ENCODE data around the gene SYS1.

The SYS1 gene

DNA sequence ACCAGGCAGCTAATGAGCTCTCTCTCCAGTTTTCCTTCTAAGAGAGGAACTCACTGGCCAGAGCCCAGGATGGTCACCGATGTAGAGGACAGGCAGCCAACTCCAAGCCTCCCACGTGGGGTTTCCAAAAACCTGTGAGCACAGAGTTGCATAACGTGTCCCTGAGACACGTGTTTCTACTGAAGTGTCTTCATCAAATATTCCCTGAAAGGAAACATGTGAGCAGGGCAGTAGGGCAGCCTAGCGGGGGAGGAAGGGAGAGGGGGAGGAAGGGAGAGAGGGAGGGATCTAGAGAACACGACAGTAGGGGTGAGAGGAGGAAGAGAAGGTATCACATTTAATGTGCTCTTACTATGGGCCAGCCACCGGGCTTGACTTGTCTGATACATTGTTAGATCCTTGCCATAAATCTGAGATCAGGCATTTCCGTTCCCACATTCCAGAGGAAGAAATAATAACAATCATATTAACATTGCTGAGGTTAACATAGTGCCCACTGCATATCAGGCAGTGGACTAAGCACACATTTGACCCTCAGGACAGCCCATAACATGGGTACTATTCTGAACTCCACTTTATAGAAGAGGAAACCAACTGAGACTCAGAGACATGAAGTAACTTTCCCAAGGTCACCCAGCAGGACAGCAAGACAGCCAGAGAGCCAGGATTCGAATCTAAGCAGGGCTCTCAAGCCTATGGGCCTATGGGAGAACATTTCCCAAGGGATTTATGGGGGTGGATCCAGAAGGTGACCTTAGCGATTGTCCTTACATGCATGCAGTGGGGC lies 4.5 kb upstream of the SYS1 start:
- no peak for DNase-seq

DNA sequence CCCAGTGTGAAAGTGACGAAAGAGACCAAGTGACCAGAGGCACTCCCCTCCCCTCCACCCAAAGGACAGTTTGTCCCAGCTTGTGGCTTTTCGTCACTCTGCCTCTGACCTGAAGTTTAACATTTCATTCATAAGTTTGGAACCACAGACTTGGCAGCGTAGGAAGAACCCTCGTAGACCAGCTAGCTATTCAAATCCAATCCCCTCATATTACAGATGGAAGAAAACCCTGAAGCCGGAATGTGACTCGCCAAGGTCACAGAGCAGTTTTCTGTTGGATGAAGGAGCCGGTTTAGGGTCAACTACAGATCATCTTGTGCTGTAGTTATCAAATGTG lies 3.9 kb upstream of the SYS1 start:
- no peak for DNase-seq

DNA sequence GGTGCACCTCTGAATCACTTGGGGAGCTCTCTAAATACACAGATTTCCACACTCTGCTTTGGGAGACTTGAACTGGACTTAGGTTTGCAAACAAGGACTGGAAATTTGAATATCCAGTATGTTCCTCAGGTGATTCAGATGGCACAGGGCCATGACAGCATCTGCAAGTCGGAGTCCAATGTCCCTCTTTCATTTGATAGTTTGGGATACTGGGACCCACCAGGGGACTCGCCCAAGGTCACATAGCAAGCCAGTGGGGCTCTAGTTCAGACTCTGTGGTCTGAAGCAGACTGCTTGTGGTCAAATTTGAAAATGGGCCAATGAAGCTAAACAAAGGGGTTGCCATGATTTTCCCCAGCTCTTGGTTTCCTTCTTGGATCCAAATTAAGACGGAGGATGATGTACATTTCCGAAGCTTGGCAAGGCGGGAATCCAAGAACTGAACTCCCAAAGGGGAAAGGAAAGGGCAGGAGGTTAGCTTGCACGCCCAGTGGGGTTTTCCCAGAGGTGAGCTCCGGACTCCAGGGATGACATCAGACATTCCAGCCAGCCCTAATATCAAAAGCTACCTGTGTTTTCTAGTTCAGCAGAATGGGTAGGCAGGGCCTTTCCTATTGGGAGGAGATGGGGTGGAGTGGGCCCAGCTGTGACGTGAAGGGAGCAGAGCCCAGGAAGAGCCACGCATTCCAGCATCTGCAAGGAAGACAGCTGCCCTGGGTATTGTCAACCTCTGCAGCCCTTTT lies 3.4 kb upstream of the SYS1 start:
- DNase-seq, result no peak

DNA sequence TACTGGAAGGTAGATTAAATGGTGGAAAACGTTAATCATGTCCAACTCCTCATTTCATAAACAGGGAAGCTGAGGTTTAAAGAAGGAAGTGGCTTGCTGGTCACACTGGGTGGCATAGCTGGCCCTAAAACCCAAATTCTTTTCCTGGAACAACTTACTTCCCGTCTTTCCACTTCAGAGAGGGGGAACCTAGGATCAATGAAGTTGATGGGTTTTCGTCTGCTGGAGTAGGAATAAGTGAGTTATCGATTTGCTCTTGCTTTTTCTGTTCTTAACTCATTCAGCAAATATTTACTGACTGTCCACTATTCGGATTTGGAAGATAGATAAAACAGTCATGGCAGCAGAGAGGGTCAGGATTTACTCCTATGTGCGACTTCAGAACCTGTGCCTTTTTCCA lies 1.2 kb upstream of the SYS1 start:
- no peak for DNase-seq

DNA sequence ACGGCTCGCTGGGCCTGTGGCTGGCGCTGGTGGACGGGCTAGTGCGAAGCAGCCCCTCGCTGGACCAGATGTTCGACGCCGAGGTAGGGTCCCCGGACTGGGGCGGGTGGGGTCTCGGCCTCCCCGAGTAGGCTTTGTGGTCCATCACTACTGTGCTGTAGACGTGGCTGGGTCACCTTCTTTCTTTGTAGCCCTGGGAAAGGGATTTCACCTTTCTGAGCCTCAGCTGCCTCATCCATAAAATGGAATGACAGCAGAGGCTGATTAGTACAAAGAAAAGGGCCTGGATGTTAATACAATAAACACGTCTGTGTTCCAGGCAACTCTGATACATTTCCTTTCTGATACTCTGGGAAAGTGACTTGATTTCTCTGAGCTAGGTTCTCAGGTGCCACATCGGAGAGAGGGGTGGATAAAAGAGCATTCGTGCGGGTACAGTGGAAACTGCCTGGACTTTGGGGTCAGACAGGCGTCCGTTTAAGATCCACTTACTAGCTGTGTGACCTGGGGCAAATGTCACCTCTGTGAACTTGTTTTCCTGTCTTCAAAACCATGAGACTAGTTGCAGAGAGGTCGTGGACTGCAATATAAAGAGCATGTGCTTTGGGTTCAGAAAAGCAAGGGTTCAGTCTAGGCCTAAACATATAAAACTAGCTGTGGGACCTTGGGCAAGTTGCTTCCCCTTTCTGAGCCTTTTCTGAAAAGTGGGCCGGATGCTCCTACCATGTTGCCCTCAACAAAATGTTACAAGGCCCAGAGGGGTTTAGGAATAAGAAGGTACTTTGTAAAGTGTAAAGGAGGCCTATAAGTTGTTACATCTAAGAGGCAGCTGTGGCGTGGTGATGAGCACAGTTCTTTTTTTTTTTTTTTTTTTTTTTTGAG lies 896 bp downstream of the SYS1 start:
- no peak for DNase-seq

DNA sequence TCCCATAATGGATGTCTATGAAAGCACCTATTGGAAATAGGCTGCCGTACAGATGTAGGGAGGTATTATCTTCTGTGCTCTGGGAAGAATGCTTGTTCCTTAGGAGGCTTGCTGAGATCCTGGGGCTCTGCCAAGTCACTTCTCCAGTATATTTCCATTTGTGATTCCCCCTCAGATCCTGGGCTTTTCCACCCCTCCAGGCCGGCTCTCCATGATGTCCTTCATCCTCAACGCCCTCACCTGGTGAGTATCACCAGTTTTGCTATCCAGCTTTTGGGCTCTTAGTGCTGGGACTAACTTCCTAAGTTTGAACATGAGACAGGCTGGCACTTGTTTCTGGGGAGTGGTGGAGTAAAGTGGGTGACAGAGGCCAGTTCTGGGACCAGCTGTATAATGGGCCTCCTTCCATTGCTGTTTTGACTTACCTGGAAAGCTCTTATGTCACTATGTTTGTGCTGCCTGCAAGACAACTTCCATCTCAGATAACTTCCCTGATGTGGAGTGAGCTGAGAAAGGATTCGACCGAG lies 2.6 kb downstream of the SYS1 start:
- no peak for DNase-seq

DNA sequence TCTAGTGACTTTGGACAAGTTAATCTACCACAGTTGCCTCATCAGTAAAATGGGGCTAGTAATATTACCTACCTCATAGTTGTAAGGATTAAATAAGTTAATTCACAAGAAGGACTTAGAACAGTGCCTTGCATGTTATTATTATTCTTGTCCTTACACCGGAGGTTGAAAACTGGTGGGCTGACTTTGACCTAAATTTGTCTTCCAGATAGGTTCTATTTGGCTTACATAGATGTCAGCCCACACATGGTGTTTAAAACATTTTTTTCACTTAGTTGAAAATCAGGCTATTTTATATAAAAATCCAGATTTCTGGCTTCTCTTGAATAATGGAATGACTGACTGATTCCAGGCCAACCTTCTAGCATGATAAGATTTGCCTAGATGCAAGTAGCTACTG lies 3.2 kb downstream of the SYS1 start:
- no peak for DNase-seq

DNA sequence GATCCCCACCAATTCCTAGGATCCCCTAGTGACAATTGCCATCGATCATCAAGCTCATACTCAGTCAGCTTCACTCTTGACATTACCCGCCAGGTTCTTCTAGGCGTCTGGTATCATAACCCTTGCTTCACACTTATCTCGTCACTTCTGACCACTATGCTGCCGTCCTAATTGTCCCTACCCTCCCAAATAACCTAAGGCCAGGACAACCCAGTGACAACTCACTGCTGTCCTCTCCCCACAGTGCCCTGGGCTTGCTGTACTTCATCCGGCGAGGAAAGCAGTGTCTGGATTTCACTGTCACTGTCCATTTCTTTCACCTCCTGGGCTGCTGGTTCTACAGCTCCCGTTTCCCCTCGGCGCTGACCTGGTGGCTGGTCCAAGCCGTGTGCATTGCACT lies 3.7 kb downstream of the SYS1 start:
- no peak for DNase-seq

DNA sequence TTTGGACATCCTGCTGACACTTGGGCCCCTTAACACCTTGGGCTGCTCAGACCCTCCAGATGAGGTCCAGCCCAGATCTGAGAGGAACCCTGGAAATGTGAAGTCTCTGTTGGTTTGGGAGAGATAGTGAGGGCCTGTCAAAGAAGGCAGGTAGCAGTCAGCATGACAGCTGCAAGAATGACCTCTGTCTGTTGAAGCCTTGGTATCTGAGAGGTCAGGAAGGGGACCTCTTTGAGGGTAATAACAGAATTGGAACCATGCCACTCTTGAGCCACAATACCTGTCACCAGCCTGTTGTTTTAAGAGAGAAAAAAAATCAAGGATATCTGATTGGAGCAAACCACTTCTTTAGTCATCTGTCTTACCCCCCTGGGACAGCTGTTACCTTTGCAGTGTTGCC lies 4.2 kb downstream of the SYS1 start:
- DNase-seq, result no peak

DNA sequence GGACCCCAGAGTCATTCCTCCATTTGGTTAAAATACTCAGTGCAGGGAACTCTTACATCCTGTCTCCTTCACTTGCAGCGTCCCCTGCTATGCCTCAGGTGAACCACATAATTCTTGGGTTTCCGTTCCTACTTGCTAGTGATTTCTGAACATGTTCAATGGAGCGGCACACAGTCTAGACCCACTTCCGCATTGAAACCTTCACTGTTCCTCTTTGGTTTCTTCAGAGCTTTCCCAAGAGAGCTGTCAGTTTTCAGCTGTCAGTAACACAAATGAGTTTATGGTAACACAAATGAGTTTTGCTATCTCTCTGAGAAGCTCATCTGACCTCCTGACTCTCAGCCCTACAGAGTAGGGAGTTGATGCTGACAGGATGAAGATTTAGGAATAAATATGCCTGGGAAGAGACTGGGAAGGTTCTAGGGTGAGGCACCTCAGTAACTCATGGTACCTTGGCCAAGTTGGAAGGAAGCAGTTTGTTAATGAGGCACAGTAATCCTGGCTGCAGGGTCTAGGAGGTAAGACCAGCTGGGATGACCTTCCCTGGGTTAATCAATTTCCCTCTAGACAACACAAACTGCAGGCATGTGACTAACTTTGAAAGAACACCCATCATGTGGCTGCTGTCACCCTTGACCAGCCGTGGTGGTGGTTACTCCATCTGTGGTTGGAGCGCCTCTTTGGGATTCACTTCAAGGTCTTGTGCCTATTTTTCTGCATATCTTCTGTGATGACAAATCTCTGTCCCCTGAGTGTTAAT lies 5.4 kb downstream of the SYS1 start:
- no peak for DNase-seq

DNA sequence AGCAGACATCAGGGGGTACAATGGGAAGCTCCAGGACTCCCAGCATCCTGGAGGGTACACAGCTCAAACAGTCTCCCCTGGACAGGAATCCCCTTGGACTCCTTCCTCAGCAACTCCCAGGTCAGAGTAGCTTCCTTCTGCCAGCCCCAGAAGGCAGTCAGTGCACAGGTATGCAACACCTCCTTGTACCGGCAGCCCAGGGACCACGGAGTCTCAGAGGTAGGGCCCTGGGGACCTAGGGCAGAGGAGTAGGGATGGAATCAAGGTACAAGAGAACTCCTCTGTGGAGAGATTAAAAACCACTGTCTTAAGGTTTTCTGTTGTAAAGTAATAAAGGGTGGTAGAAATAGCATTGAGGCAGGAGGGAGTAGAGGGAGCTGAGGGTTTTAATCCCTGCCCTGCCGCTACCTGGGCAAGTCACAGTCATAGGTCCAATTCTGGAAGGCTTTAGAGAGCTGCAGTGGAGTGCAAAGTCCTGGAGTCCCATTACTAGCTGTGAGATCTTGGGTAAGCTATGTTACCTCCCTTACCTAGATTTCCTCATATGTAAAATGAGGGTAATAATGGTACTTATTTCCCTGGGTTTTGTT lies 7.7 kb downstream of the SYS1 start:
- DNase-seq, result no peak

DNA sequence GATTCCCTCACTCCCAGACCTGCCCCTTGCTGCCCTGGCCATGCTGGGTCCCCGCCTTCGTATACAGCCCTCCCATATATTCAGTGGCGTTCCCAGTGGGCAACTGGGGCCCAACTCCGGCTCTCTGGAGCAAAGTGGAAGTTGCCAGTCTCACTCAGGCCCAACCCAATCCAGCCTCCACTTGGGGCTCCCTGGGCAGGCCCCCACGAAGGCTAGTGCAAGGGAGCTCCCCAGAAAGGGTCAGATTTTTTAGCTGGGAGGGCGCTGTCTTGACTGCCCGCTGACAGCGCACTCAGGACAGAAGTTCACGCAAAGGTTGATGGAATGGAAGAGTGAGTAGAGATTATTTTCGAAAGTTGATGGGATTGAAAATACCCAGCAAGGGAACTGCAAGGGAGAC lies 9.3 kb downstream of the SYS1 start:
- DNase-seq, result no peak

DNA sequence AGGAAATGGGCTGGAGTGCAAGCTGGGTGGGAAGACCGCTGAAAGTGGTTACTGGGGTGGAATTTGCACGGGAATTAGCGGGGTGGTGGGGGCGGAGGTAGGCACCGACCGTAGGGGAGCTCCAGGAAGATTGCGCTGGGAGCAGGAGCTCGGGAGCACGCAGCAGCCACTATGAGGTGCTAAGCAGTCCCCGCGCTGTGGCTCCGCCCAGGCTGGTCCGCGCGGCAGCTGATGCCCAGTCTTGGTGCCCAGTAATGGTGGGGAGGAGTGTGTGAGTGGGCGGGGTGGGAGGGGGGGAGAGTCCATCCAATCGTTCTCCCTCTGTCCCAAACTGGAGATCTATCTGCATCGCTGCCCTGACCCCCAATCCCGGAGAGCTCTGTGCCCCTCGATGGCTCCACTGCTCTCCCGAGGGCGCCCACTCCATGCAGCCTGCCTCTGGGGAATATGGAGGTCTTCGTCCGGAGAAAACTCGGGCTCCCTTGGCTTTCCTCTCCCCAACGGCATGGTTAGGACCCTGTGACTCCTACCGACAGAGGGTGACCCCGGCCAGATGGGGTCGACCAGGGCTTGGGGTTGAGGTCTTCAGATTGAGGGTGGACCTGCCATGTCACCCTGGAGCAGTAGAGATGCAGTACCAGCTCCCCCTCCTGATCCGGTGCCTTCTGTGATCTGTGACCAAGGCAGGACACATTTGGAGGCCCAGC lies 9.8 kb downstream of the SYS1 start:
- DNase-seq, result no peak

DNA sequence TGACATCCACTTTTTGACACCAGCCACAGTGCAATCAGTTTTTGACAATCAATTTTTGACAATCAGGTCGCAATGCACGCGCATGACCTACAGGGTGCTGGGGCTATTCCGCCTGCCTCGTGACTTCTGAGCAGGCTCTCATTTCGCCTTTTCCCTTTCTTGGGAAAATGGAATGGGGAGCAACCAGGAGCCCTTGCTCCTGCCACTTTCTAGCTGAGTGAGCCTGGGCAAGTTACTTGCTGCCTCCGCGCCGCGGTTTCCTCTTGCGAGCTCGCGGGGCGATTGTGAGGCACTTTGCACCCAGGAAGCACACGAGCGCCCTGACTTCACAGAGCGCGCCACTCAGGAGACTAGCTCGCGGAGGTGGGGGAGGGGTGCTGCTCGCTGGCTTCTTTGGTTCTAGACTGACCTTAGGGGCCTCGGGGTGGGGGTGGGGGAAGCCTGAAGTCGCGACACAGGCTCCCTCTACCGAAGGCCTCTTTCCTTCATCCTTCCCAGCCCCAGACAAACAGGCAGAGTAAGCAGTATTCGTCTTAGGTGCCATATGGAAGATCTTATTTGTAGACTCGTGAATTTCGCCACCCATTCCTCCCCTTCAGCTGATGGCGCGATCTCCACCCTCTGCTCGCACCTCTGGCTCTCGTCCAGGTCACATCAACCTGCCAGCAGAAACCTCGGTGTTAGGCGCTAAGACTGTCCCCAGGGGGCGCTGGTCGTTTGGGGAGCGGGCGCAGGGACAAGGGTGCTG lies 10.6 kb downstream of the SYS1 start:
- peak; percentile 75 for DNase-seq

DNA sequence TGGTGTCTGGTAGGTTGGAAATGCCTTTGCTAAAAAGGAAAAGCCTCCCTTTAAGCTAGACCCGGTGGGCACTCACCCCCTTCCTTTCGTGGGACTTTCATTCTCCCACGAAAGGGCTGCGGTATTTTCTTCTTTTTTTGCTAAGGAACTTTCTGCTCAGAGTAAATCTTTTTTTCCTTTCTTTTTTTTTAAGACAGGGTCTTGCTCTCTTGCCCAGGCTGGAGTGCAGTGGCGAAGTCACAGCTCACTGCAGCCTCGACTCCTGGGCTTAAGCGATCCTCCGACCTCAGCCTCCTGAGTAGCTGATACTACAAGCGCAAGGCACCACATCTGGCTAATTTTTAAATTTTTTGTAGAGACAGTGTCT lies 11.1 kb downstream of the SYS1 start:
- DNase-seq, result no peak

DNA sequence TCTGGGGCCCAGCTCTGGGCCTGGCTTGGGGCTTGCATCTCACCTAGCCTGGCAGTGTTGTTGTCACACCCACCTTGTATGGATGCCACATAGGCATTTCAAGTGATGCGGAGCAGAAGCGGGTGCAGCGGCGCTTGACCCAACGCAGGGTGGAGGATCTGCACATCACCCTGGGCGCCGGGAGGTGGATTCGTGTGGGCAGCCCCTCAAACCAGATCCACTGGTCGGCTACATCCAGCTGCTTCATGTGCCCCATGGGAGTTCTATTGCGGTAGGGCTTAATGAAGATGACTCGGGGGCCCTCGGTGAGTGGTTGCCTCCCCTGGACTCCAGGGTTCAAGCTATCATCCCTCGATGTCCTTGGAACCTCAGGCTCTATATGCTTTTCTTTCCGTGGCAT lies 12.0 kb downstream of the SYS1 start:
- no peak for DNase-seq

DNA sequence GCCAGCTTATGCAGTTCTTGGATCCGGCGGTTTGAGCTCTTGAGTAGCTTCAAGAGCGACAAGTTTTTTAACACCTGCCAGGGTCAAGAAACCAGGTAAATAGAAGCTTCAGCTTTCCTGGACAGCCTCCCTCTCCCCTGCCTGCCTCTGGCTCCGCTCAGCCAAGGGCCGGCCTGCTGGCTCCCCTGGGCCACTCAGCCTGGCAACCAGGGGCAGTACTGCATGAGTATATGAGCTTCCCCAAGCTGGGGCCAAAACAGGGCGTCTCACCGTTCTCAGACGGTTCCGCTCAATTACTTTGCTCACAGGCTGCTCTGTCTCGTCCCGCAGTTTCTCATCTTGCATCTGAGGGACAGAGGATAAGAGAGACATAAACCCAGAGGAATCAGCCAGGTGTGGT lies 14.3 kb downstream of the SYS1 start:
- DNase-seq, result no peak

DNA sequence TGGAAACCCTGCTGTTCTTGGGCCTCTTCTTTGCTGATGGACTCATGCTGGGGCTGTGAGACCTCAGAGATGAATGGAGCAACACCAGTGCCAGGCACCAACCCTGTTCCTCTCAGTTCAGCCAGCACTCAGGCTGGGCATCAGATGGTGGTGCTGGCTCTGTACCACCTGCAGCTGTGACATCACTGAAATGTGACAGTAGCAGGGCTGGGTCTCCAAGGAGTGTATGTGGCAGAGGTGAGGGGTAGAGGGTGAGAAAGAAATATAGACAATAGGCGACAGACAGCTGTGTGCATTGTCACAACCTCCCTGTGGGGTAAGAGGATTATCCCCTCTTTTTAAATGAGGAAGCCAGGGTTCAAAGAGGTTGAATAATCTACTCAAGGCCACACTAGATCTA lies 15.2 kb downstream of the SYS1 start, which contains the start of gene TP53TG5:
Gene TP53TG5, minus strand, starts transcription at position 135 of the 400 bp plus-strand sequence. Its CDS starts 89 bp downstream, at position 46.
- DNase-seq, result no peak

DNA sequence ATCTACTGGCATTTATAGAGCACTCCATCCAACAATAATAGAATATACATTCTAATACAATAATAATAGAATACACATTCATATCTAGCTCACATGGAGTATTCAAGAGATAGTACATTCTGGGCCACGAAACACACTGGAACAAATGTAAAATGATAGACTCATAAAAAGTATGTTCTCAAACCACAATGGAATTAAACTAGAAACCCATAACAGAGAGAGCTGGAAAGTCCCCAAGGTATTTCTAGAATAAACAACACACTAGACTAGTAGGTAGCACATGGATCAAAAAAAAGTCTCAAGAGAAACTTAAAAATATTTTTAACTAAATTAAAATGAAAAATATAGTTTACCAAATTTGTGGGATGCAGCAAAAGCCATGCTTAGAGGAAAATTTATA lies 24.3 kb downstream of the SYS1 start:
- no peak for DNase-seq

DNA sequence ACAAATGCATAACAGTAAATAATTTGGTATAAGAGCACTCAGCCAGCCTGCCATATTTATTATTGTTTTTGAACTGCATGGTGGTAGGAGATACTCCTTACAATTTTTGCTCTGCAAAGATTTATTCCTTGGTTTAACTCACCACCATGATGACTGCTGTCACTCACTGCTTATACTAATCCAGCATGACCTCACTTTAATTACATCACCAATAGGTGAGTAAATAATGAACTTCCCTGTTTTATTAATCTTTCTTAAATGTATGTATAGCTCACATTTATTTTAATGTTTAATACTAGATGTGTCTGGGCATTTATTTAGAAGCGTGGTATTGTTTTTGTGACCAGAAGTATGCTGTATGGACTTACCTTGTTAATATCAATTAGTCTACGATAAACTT lies 28.0 kb downstream of the SYS1 start:
- DNase-seq, result no peak

DNA sequence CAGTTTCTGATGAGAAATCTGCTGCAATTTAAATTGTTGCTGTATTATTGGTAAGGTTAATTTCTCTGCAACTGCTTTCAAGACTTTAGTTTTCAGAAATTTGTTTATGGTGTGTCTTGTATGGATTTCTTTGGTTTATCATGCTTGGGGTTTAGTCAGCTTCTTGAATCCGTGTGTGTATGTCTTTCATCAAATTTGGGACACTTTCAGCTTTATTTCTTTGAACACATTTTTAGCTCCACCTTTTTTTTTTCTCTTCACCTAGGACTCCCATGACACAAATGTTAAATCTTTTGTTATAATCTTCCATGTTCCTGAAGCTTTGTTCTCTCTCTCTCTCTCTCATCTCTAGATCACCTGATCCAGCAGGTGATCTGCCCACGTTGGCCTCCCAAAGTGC lies 28.6 kb downstream of the SYS1 start:
- no peak for DNase-seq

All from NCI-H1092 (cell line).